GM12878 (cell line): Measurements from ENCODE around the gene CD248. TPM values are rescaled to one million over a fixed set of nuclear protein-coding genes. Genes with fewer than 3 reads are reported as not detected.

Source experiments
- BCL3 ChIP-seq: IDR thresholded peaks from 2 replicates; pipeline ENCODE4 v1.6.1; 2011; ENCODE audit warnings: borderline replicate concordance, low read depth, mild to moderate bottlenecking, moderate library complexity, low read length; ENCODE audit not compliant: insufficient read depth, poor library complexity, severe bottlenecking
- CBX3 ChIP-seq: fragments of 200-600 bp; sonication (generic); IDR thresholded peaks from 2 replicates; pipeline ENCODE4 v1.6.1; 2016; ENCODE audit warnings: low read depth, borderline replicate concordance
- CHD4 ChIP-seq: fragments of 200-600 bp; sonication (generic); IDR thresholded peaks from 2 replicates; pipeline ENCODE4 v1.6.1; 2016; ENCODE audit warnings: mild to moderate bottlenecking
- DPF2 ChIP-seq: fragments of 450-650 bp; IDR thresholded peaks from 2 replicates; pipeline ENCODE4 v1.6.1; 2017; ENCODE audit warnings: mild to moderate bottlenecking
- E2F8 ChIP-seq: fragments of 450-650 bp; IDR thresholded peaks from 2 replicates; pipeline ENCODE4 v1.6.1; 2018; ENCODE audit warnings: mild to moderate bottlenecking, low read depth, moderate library complexity; ENCODE audit not compliant: partially characterized antibody
- KLF5 ChIP-seq: fragments of 450-650 bp; IDR thresholded peaks from 2 replicates; pipeline ENCODE4 v1.6.1; 2014; ENCODE audit warnings: mild to moderate bottlenecking; ENCODE audit not compliant: partially characterized antibody
- MAX ChIP-seq: IDR thresholded peaks from 2 replicates; pipeline ENCODE4 v1.6.1; 2012; ENCODE audit warnings: low read depth, low read length, improper control_type of control experiment
- NR2C1 ChIP-seq: fragments of 450-650 bp; IDR thresholded peaks from 2 replicates; pipeline ENCODE4 v1.6.1; 2017; ENCODE audit warnings: antibody characterized with exemption, mild to moderate bottlenecking, moderate library complexity
- PBX3 ChIP-seq: IDR thresholded peaks from 2 replicates; pipeline ENCODE4 v1.6.1; 2011; ENCODE audit warnings: mild to moderate bottlenecking, low read depth, low read length, moderate library complexity; ENCODE audit not compliant: insufficient replicate concordance
- RFX5 ChIP-seq: IDR thresholded peaks from 2 replicates; pipeline ENCODE4 v1.6.1; 2011; ENCODE audit warnings: low read depth, low read length, improper control_type of control experiment
- RUNX3 ChIP-seq: IDR thresholded peaks from 2 replicates; pipeline ENCODE4 v1.6.1; 2012; ENCODE audit warnings: low read length, inconsistent platforms
- SP1 ChIP-seq: IDR thresholded peaks from one replicate; pipeline ENCODE4 v1.6.1; 2011; ENCODE audit warnings: low read depth, low read length
- SUZ12 ChIP-seq: fragments of 200-600 bp; sonication (generic); IDR thresholded peaks from one replicate; pipeline ENCODE4 v1.6.1; 2018; ENCODE audit warnings: antibody characterized with exemption, mild to moderate bottlenecking; ENCODE audit not compliant: unreplicated experiment
- ZBTB33 ChIP-seq: fragments of 450-650 bp; IDR thresholded peaks from 2 replicates; pipeline ENCODE4 v1.6.1; 2017; ENCODE audit warnings: mild to moderate bottlenecking
- ZNF687 ChIP-seq: fragments of 450-650 bp; IDR thresholded peaks from 2 replicates; pipeline ENCODE4 v1.6.1; 2017; ENCODE audit warnings: mild to moderate bottlenecking, moderate library complexity
- polyA plus RNA-seq, 11 experiments: library from polyadenylated mRNA; depleted of rRNA in 4 of 11; unstranded in 6 of 11; stranded (reverse) in 5 of 11; fragments of >200 nt; fragmentation: Nextera tagmentation in 4 of 11; fragmentation: Illumina TruSeq in 1 of 11; extraction: Ambion mirVana in 4 of 11; extraction: Trizol in 1 of 11; gene quantifications; 1 replicate in 1 of 11; 2 replicates in 10 of 11; pipeline versions ENCODE4 v1.2.1 to v1.2.3, GENCODE V29; 2011 to 2016; ENCODE audit warnings: inconsistent platforms in 2 of 11, missing spikeins in 2 of 11, low read depth in 1 of 11
- total RNA-seq, 4 experiments: library from RNA; depleted of rRNA in 3 of 4; stranded (reverse); fragments of >200 nt in 3 of 4; fragmentation: Illumina TruSeq in 1 of 4; extraction: Trizol in 1 of 4; gene quantifications; 2 replicates each; pipeline versions ENCODE4 v1.2.1 to v1.2.3, GENCODE V29; 2013 to 2021

The CD248 gene
- total and polyA plus RNA-seq, 10 of the 15 experiments (the other 5 are each of a cell fraction or from before 2014, with no cell fraction given), result 0.10 to 0.21 (median 0.20) TPM; not detected in 7

- TF ChIP-seq E2F8, result no peak
- no peak for TF ChIP-seq BCL3
- TF ChIP-seq KLF5, result no peak
- TF ChIP-seq MAX, result no peak
- TF ChIP-seq ZBTB33, result no peak
- TF ChIP-seq SUZ12, result no peak
- peak; percentile 75 for TF ChIP-seq RUNX3
- no peak for TF ChIP-seq NR2C1
- TF ChIP-seq SP1, result no peak
- no peak for TF ChIP-seq ZNF687
- TF ChIP-seq DPF2, result 0 out of 2 replicates have a peak, but pooled peaks have one; percentile 52
- TF ChIP-seq CHD4, result no peak
- TF ChIP-seq RFX5, result no peak
- no peak for TF ChIP-seq CBX3
- no peak for TF ChIP-seq PBX3
Observed at GRCh38 chr11:66277471-66278362, 39.1 kb downstream of the CD248 start, which contains the start of gene CNIH2 (continued).
